GM18499 (cell line): Measurements from ENCODE around the gene RHOF.

Source experiments
- ATAC-seq: cut with Tn5 transposase; IDR thresholded peaks from one replicate; pipeline ENCODE4 v1.9.1; 2021; ENCODE audit warnings: moderate number of reproducible peaks; ENCODE audit not compliant: insufficient read depth, unreplicated experiment

RHOF gene

DNA sequence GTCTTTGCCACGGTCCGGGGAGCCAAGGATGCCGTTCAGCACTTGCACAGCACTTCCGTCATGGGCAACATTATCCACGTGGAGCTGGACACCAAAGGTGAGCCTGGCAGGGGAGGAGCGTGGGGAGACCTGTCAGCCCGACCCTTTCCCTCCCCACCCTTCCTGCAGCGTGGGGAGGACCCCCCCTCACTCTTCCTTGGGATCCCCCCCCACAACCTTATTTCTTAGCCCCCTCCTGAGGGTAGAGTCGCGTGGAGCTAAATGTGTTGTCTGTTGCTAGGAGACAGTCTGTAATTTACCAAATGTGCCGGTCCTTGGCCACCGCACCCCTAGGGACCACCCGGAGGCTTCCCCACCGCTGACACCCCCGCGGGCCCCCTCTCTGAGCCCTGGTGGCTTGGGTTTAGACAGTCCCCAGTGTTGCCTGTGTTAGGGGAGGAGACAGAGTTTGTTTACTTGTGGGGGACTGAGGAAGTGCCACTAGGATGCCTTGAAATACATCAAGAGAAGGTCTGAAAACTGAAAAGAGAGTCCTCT is 12.6 kb upstream of the RHOF start:
- ATAC-seq = no peak

DNA sequence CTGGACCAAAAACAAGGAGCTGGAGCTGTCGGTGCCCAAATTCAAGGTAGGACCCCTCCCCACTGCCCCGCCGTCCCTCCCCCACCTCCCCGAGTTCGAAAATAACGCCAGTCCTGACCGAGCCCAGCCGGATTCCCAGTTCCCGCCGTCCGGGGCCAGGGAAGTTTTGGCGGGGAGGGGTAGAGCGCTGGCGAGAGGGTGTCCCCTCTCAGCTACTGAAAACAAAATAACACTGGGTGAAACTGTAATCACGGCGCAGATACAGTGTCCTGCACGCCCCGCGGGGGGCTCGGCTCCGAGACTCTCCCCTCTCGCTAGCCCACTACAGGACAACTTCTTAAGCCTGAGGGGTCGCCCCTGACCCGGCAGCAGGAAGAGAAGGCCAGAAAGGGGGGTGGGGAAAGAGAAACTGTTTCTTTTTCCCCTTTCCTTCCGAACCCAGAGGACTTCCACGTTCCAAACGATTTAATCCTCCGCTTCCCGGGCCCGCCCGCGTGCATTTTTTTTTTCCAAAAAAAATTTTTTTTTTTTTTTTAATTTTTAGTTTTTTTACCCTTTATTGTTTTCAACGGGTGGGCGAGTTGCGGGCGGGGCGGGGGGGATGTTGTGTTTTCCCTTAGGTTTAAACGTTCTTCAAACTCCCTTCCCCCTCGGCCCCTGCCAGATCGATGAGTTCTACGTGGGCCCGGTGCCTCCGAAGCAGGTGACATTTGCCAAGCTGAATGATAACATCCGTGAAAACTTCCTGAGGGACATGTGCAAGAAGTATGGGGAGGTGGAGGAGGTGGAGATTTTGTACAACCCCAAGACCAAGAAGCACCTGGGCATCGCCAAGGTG is 11.9 kb upstream of the RHOF start:
- no peak for ATAC-seq

DNA sequence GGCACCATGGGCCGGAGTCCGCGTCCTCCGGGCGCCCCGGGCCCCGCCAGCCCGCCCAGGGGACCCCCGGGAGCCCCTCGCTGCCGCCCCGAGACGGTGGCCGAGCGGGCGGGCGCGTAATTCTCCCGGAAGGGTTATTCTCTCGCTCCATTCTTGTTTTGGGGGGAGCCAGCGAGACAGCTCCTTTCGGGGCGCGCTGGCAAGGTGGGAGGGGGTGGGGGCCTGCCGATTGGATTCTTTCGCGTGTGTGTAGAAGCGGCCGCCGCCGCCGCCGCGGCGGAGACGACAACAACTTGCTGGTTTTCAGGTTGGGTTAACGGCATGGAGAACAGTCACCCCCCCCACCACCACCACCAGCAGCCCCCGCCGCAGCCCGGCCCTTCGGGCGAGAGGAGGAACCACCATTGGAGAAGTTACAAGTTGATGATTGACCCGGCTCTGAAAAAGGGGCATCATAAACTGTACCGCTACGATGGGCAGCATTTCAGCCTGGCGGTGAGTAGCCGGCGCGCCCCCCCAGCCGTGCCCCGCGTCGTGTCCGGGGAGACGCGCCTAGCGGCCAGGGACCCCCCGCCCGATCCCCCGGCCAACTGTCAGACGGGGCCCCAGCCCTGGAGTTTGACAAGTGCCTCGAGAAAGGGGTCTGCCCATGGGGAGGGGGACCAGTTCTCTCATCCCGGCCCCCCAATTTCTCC is 11.1 kb upstream of the RHOF start:
- ATAC-seq = no peak

DNA sequence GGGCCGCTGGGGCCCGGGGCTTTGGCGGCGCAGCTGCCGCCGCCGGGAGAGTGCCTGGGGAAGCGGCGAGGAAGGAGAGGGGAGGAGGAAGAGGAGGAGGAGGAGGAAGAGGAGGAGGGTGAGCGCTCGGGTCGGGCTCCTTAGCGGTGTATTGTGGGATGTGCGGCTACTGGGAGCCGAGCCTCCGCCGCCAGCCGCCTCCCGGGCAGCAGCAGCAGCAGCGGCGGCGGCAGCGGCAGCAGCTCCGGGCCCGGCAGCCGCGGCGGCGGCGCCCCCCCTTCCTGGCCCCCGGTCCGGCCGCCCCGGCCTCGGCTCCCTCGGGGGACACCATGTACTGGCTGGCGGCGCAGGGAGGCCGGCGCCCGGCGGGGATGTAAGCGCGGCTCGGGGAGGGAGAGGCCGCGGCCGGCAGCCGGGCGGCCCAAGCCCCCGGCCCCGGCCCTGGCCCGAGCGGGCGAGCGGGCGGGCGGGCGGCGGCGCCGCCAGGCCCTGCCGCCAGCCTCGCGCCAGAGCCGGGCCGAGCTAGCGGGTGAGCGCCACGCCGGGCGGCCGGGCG is 10.5 kb upstream of the RHOF start, which contains the start of gene SETD1B:
TSS of gene SETD1B (plus strand) at position 149 of the 556 bp plus-strand sequence. CDS start 729 bp downstream, outside the sequence.
- no peak for ATAC-seq

DNA sequence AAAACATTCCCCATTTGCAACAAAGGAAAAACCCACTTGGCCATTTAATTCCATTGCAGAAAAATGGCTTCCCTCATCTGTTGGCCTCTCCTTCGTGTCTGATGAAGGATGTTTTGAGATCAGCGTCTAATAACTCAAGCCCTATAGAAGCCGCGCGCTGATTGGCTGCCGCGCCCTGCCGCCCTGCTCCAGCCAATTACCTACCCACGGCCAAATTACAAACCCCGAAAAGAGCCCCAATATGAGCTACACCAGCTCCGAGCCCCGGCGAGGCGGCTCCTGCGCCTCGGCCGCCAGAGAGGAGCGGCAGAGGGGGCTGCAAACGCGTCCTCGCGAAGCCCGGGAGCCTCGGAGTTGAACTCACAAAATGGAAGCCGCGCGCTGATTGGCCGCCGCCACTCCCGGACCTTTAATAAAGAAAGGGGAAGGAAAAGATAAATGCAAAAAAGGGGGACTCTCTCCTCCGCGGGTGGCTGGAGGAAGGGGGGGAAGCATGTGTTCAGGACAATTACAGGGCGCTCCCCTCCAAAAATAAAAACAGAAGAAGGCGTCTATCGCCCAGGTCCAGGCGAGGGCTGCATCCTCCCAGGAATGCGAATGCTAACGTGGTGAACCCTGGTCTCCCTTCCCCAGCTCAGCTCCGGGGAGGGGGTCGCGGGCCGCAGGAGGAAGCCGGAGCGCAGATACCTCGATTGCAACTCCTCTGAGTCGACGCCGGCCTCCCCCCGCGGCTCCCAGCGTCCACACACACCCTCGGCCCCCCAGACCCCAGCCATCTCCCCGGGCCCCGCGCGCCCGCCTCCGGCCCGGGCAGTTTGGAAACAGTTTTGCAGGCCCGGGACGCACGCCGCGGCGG is 9.6 kb upstream of the RHOF start:
- no peak for ATAC-seq

DNA sequence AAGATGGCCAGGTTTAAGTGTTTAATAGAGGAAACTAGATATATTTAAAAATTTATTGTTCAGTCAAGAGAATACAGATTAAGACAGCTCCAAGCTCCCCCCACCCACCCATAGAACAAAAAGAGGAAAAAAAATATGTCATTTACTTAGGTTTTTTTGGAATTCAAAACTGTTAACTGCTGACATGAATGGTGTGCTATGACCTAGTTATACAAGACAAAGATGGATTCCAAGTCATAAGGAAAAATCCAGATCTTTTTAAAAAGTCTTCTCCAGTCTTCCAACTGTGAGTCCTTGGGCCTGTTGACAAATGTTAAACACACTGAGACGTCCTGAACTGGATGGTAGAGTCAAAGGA is 9.0 kb upstream of the RHOF start:
- ATAC-seq = no peak

DNA sequence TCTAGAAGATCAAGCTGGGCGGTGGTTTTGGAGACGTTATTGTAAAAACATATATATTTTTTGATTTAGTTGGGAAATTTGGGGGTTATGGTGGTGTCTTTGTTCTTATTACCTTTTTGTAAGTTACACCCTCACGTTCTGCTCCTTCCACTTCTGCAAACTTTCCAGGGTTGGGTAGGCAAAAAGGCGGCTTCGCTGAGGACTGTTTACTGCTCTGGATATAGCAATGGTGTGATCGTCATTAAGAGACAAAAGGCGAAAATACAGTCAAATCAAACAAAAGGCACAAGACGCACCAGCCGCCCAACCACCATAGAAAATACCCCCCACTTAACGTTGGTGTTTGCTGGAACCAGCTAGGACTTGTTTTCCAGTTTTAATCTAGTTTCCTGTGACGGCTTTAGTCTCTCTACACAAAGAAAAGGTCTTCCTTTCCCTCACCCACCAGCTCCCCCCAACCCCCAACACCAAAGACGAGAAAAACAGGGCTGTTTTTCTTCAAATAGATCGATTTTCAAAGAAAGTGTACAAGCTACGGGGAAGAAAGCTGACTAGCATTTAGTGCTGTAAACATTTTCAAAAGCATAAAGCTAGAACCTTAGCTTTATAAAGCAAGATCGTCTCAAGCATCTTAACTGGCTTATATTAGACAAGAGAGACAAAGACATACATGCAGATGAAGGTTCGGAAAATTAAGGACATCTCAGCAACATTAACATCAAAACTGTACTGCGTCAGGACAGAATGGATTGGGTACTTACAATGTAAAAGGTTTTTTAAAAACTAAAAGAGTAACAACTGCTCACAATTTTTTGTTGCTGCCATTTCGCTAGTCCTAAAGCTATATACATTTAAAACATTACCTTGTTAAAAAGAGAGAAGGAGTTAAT is 8.4 kb upstream of the RHOF start:
- no peak for ATAC-seq

DNA sequence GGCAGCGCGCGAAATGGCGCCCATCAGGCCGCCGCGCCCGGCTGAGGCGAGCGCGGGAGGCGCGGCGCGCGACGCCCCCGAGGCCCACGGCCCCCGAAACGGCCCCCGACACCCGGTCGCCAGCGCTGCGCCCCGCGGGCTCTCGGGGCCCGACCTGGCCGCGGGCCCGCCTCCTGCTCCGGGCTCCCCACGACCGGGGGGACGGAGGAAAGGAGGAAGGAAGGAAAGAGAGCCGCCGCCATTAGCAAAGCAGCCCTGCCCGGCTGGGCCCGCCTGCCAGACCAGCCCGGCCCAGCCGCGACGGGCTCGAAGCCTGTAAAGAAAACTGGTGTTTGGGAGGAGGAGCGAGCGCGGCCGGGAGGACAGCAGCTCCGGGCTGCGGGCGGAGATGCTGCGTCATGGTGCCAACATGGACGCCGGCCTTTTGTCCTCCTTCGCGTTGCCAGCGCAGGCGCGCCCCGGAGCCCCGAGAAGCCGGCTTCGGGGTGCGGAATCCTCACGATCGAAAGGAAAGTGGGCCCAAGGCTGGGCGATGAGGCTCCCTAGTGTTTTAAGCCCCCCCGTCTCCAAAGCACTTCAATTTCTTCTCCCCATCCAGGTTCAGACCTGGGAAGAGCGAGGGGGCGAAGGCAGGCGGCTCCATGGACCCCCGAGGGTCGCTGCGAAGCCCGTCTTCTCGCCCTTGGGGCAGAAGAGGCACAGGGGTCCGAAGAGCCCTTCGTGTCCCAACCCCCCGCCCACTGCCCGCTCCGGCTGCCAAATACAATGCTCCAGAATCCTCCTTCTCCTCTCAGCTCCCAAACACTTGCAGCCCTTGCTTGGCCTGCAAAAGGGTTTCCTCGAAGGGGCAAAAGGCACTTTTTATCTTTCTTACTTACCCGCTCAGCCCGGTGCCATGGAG is 7.5 kb upstream of the RHOF start:
- no peak for ATAC-seq

DNA sequence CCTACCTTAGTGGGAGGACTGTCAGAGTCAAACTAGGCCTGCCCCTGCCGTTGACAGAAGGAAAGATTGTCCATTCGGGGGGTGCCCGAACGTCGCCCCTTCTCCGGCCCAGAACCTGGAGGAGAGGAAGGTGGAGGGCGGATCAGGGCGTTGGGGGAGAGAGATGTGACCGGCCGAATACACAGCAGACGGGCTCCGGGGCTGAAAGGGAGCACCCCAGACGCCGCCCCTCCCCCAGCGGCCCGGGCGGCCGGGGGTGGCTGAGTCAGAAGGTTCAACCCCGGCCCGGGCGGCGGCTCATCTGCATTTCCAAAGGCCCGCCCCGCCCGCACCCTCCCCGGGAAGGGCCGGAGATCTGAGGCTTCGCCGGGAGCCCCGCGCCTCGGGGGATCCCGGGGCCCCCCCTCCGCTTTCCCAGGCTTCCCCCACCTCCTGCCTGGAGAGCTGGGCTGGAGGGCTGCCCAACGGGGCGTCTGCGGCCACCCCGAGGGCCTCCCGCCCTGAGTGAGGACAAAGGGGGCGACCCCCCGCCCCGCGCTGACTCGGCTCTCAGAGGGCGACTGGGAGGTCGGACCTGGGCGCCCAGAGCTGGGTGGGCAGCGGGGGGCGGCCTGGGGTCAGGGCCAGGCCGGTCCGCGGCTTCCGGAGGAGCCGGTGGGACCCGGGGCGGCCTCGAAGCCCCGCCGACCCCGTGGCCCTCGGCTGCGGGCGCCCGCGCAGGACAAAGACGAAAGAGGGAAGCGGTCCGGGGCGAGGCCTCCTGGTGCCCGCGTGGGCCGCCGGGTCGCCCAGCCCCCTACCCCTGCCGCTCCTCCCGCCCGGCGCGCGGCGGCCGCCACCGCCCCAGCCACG is 6.6 kb upstream of the RHOF start:
- no peak for ATAC-seq

DNA sequence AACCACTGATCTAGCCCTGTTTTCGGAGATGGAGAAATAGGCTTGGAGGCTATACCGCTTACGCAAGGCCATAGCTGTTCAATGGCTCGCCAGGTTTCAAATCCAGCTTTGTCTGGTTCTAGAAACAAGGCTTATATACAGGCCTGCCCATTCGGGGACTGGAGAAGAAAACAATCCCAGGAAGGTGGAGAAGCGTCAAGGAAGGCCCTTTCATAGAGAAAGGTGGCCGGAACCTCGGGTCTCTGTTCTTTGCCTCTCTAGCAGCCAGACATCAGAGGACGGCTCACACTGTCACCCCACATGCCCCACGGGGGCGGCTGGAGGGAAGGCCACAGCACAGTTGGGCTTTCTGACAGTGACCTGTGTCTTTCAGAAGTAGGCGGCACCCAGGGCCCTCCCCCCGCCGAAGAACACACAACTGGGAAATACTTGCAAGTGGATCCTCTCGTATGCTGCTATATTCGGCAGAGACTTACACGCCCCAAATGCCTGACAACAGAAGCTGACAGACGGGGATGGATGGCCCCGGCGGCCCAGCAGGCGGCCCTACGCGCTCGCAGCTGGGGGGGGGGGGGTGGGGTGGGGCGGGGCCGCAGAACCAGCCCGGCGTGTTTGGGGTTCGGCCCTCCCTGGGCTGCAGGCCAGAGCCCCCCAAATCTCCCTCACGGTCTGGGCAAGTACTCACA is 5.8 kb upstream of the RHOF start:
- no peak for ATAC-seq

DNA sequence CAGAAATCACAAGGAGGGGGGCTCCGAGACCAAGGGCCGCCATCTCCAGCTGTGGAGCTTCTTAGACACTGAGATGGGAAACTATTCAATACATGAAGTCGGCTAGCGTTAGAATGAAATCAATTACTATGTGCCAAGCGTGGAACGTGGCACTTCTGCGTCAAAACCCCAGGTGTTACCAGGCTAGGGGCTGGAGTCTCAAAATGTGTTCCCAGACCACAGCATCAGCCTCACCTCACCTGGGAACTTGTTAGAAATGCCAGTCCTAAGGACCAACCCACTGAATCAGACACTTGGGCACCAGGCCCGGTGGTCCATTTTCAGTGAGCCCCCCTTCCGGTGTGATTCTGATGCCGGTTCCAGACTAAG is 5.3 kb upstream of the RHOF start:
- ATAC-seq = no peak

DNA sequence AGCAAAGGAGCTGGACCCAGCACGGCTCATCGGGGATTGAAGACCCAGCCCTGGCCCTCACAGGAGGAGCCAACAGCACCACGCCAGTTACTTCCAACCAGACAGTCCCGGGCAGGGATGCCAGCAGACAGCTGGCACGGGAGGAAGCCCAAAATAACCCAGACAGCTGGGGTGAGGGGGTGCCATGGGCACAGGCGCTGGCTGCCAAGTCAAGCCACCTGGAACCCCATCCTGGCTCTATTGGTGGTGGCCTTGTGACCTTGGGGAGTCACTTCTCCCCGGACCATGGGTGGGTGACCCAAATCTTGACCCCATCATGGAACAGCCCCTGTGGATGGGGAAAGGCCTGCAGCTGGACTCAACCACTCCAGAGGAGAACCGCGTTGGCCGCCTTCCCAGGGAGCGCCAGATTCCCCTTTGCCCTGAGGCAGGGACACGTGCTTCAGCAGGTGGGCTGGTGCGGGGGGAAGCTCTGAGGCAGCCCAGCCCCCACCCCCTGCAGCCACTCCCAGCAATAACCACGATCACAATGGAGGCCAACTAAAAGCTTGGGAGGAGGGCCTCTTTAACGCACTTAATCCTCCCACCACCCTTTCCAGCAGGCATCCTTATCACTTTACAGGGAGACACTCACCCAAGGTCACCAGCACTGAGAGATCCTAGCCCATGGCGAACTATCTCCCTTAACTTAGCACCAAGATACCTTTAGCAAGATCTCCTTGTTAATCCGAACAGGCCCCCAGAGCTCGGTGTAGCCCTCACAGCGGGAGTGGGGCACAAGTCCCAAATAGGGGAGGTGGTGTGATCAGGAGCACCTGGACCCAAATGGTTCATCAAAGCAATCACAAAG is 4.7 kb upstream of the RHOF start:
- no peak for ATAC-seq

DNA sequence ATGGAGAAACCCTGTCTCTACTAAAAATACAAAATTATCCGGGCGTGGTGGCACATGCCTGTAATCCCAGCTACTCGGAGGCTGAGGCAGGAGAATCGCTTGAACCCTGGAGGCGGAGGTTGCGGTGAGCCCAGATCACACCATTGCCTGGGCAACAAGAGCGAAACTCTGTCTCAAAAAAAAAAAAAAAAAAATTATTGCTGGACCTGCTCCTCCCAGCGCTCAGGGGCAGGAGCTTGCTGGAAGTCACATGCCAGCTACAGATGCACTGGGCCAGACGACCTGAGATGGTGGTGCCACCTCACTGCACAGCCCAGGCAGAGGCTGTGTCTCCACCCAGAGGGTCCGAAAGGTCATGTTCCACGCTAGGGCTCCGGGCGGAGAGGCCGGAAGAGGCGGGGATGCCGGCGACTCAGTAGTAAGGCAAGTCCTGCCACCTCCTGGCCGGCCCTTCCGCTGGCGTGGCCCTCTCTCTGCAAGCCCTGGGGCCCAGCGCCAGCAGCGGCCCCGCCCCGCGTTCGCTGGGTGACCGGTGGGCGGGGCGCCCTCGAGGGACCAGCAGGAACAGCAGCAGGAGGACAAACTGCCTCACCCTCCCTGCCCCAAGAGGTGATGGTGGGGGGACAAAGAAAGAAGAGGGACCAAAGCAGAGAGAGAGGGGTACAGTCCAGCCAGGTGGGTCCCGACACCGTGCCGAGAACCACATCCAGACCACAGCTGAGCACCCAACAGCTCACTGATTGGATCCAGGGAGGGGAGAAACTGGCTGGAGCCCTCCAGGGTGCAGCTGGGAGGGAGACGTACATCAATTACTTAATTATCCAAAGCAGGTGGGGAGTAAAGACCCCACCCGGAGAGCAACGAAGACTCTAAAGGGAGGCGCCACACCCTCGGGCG is 3.6 kb upstream of the RHOF start:
- ATAC-seq = no peak

DNA sequence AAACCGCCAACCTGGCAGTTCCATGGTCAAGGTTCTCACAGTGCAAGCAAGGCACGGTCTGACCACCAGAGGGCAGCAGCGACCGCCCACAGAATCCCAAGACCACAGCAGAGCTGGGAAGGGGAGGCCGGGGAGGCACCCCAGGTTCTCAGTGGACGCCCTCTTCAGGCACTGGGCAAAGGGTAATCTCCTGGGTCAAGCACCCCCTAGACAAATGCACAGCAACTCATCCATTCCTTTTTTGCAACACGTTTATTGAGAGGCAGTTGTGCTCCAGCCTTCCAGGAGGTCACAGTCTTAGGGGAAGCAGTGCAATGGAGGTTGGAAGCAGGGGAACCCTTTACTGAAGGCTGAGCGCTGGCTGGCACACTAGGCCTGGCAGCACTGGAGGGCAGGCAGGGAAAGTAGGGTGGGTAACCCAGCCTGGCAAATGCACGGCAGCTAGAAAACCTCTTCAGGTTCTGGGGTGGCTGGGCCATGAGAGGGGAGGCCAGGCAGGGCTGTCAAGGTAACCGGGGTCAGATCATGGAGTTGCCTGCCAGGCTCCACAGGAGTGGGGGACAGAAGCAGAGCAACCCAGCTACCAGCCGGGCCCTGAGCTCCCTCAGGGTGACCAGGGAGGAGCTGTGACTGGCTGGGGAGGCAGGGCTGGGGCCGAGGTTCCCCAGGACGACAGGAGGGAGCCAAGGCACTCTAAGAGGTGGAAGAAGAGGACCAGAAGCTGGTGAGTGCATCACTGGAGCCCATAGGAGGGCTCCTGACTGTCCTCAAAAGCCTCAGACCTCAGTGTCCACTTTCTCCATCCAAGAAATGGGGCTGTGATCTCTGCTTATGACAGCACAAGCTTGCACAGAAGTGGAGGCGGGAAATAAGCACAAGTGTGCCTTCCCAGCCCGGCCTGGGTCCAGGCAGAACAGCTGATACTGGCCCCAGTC is 1.8 kb upstream of the RHOF start:
- no peak for ATAC-seq
